ENCODE measurements around the gene AHI1.
"Not testable (repeated sequence)": the region's sequence is repeated elsewhere in the genome, so short reads cannot be mapped to it uniquely, and the experiment has no call there.

AHI1 gene

DNA sequence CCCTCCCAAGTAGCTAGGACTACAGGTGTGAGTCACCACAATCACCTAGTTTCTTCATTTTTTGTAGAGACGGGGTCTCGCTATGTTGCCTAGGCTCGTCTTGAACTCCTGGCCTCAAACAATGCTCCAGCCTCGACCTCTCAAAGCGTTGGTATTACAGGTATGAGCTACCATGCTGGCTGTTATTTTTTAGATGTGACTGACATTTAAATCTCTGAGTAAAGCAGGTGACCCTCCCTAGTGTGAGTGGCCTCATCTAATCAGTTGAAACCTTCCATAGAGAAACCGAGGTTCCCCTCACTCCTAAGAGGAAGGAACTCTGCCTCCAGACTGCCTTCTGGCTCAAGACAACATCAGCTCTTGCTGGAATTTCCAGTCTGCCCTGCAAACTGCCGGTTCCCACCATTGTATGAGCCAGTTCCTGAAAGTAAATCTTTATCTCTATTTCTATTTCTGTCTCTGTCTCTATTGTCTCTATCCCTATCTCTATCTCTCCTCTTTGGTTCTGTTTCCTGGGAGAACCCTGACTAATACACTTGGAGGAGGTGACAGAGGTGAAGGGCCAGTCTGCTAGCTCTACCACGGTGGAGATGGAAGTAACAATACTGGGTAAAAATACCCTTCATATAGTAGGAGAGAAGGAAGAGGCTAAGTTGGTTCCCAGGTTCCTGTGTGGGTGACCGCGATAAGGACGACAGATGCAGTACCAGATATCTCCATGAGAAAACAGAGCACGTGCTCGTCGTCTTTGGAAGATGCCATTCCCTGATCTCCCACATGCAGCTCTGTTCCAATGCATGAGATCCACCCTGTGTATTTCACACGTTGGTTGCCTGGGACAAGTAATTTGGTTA lies 235.4 kb downstream of the AHI1 start:
- no peak for DNase-seq (ENCODE audit: low read depth in 3 of 3)

DNA sequence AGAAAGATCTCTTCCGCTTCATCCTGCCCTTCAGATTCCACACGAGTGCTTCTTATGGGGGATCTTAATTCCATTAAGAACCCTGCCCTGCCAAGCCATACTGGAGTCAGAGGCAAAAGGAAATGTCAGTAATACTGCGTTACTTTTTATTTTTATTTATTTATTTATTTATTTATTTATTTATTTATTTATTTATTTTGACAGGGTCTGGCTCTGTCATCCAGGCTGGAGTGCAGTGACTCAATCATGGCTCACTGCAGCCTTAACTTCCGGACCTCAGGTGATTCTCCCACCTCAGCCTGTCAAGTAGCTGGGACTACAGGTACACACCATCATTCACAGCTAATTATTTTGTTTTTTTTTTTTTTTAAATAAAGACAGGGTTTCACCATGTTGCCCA lies 236.9 kb downstream of the AHI1 start:
- DNase-seq (ENCODE audit: low read depth in 3 of 3), result no peak

DNA sequence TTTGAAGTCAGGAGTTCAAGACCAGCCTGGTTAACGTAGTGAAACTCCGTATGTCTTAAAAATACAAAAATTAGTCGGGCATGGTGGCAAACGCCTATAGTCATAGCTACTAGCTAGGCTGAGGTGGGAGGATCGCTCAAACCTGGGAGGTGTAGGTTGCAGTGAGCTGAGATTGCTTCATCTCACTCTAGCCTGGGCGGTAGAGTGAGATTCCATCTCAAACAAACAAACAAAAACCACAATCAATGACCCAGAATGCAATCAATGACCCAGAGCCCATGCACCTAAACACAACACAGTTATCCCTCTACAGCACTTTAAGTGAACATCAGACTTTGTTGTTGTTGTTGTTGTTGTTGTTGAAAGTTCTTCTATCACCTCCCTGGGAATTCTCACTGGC lies 238.6 kb downstream of the AHI1 start:
- no peak for DNase-seq (ENCODE audit: low read depth in 3 of 3)

DNA sequence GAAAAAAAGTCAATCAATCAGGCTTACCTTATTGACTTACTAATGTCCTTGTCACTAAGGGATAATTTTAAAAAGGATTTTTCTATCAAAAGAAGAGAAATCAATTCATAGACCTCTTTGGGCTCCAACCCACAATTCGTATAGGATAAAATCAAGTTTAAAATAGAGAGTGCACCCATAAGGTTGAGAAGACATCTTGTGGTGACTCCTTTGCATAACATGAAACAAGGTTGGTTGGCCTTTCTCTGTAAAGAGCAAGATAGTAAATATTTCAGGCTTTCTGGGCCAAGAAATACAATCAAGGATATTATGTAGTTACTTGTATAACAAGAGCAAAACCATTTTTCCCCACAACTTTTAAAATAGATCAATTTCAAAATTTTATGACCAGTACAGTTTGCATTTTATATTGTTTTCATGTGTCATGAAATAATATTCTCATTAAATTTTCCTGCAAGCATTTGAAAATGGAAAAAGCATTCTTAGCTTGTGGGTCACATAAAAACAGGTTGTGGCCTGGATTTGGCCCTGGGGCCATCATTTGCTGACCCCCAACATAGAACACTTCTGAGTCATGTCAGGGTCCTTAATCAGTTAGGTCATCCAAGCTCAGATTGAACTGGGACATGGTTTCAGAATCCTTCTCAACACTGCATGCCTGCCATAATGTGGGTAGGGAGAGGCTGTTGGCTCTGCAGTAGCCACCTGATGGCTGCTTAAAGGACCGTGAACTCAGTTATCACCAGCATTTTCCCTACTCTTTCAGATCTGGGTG lies 239.7 kb downstream of the AHI1 start:
- DNase-seq (ENCODE audit: low read depth in 3 of 3), result no peak

DNA sequence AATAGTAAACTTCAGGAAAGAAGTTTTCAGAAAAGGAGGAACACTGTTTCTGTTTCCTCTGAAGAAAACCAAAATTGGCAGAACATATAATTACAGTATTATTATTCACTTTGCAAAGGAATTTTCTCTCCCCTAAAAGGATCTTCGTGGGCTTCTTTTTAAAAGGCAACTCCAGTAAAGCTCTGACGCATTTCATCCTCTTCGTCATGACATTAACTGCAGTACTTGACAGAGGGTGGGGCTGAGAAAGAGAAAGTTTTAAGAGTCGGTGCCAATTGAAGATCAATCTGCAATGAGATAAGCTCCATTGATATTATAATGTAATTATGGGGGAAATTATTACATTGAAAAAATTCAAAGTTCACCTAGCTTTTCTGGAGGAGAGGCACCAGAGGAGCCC lies 240.7 kb downstream of the AHI1 start:
- DNase-seq (ENCODE audit: low read depth in 3 of 3), result no peak

DNA sequence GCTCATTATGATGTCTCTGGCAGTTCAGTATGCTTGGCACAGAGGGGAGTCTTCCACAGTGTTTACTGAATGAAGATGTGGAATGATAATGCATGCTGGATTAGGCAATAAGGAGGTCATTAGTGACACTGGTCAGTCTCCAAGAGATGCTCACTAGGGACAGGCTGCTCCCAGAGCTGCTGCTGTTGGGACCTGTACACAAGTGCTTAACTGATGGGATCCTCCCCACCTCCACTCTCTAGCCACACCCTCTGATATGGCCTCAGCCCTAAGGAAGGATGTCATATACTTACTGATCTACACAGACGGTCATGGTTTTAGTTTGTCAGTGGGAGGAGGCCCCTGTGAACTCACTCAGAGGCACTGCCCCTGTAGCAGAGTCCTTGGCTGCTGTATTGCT lies 243.1 kb downstream of the AHI1 start:
- DNase-seq (ENCODE audit: low read depth in 3 of 3), result no peak

DNA sequence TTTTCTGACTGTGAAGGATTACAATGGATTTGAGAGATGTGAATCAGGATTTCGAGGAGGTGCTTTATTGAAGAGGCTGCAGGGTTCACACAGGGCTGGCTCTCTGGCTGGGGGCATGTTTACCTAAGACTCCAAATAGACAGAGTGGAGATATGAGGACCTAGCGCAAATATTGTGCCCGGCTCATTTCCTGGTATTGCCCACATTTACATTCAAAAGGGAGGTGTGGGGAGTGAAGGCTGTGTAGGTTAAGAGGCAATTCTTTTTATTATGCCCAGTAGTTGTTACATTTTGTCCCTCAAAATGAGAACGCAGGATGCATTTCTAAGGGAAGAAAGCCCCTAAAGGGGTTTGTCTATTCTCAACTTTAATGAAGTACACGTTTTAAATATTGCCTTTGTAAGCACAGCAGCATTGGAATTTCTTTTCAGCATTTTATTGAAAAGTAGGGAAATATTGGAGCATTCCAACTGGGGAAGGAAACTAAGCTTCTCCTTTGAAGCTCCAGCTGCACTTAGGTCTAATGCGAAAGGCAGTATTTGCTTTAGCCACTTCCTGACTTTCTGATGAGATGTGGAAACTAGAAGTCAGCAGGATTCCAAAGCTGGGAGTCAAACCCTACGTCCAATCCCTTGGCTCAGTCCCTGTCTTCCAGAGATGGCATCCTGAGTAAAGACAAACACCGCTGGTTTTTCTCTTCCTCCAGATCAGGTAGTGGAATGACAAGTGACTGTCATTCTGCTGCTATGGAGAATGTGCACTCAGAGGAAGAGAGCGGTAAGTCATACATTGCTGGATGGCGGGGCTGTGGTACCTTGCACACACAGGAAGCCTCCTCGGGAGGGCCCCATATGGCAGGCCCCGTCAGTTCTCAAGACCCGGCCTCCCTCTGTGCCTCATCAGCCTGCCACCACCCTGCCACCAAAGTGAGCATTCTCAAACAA lies 245.8 kb downstream of the AHI1 start:
- no peak for DNase-seq (ENCODE audit: low read depth in 3 of 3)

DNA sequence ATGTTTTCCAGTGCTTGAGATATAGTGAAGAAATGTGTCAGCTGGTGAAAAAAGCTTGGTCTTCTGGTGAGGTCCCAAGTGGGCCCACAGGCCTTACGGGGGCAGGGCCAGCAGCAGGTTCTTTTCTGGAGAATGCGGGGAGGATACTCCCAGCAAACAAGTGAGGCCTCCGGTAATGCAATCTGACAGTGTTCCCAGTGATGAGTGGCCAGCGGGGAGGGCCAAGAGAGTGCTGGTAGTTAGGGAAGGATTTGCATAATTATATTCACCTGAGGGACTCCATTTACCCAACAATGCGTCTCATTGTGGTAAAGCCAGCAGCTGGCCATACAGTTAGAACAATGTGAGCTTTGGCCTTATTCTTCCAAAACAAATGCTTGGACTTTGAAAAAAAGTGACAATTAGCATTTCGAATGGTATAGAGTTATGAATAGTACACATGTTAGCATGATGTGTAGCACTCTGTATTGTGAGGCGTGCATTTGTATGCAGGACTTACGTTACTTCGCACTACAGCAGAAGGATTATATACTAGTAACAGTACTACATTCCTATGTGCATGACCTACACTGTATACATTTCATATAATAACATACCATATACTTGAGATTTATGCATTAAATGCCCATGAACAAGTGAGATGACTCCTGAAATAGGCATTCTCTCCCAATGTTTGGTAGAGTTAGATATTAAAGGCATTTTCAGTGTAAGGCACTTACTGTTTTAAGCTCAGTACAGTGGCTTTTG lies 246.6 kb downstream of the AHI1 start:
- no peak for DNase-seq (ENCODE audit: low read depth in 3 of 3)

DNA sequence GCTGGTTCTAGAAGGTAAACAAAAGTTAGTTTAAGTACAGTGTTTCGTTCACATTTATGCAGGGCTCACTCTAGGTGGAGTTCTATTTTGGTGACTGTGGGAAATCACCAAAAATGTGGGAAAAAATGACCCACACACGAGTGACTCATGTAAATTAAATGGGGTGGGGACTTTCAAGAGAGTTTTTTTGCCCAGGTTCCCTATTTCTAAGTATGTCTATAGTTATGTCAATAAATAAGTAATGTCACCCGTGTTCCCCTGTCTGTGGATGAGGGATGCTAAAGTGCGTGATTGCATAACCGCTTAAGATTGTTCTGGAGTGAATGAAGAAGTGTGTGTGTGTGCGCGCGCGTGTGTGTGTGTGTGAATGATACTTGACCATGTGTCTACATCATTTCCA lies 247.3 kb downstream of the AHI1 start:
- DNase-seq (ENCODE audit: low read depth in 3 of 3), result no peak

DNA sequence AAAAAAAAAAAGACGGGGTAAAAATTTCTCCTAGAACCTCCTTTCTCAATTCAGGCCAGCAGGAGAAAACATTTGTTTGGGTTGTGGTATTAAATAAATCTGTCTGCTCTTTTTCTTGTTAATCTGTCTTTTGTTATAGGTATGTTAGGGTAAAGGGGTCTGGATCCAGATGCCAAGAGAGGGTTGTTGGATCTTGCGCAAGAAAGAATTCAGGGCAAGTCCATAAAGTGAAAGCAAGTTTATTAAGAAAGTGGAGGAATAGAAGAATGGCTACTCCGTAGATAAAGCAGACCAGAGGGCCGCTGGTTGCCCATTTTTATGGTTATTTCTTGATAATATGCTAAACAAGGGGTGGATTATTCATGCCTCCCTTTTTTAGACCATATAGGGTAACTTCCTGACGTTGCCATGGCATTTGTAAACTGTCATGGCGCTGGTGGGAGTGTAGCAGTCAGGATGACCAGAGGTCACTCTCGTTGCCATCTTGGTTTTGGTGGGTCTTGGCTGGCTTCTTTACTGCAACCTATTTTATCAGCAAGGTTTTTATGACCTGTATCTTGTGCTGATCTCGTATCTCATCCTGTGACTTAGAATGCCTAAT lies 251.0 kb downstream of the AHI1 start:
- DNase-seq (ENCODE audit: low read depth in 3 of 3), result not testable (repeated sequence)

DNA sequence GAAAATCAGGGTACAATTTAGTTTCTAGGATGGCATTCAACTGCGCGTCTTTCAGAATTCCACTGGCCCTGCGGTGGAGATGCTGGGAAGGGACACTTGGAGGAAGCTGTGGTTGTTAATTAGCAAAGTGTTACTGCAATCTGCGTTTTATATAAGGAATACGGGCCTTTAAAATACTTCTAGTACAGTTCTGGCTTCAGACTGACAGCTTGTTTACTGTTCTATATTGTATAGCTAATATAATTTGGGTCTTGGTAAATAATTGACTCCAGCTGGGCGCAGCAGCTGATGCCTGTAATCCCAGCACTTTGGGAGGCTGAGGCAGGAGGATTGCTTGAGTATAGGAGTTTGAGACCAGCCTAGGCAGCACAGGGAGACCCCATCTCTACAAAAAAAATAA lies 252.7 kb downstream of the AHI1 start:
- no peak for DNase-seq (ENCODE audit: low read depth in 3 of 3)

DNA sequence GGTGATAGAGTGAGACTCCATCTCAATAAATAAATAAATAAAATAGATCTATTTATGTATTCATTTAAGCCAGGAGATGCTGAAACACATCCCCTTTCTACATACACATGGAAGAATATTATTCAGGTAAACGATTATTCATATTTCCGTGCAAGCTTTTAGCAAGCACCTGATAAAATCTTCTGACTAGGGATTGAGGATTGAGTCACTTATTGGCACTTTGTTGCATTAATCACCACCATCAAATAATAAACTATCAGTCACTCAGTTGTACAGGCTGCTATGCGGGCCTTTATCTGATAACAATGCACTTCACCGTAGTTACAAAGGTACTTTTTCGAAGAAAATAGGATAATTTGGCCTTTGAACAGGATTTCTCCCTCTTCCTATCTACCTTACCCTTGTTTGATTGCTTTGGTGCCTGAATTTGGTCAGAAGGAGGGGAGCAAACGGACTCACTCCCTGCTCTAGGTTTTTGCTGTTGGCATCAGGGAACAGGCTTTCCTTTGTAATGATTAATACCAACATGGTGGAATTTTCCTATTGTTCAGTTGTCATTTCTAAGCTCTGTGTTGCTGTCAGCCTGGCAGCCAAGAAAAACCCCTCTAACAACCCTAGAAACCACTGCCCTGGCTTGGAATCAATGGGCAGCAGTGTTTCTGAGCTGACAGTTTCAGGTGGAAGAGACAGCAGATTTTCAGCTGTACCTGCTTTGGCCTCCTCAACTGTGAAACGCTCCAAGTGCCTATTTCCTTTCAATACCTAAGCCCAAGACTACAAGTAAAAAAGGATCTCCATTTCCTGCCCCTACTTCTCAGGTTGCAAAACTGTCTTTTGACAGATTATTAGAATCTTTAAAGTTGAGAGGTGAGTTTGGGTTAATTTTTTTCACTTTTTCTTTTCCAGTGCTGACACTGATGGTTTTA lies 253.4 kb downstream of the AHI1 start:
- no peak for DNase-seq (ENCODE audit: low read depth in 3 of 3)

DNA sequence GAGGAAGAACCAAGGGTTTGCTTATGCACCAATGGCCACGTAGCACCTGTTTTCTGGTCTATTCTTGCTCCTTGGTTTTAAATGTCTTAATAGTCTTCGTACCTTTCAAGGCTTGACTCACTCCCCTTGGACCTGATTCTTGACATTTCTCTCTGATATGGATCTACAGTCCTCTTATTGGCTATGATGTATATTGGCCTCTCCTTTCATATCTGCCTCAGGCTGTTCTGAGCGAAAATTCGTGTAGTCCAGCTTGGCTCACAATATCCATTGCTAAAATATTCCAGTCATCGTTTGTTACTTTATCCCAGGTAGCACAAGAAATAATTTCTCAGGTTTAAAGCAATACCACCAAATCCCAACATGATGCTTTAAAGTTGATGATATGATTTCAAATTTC lies 256.8 kb downstream of the AHI1 start:
- no peak for DNase-seq (ENCODE audit: low read depth in 3 of 3)

DNA sequence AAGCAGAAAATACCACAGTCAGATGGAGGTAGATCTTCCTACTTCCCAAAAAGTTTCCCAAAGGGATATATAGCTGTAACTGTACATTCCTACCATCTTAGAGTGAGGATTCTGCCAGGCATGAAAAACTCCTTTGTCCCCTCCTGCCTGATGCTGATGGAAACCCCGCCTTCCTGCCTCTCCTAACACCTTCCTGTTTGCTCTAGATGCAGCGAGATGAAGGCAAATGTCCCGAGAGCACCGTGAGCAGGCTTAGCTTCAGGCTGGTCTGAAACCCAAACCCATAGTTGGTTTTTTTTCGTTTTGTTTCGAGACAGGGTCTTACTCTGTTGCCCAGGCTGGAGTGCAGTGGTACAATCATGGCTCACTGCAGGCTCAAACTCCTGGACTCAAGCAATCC lies 260.8 kb downstream of the AHI1 start:
- DNase-seq (ENCODE audit: low read depth in 3 of 3), result no peak

DNA sequence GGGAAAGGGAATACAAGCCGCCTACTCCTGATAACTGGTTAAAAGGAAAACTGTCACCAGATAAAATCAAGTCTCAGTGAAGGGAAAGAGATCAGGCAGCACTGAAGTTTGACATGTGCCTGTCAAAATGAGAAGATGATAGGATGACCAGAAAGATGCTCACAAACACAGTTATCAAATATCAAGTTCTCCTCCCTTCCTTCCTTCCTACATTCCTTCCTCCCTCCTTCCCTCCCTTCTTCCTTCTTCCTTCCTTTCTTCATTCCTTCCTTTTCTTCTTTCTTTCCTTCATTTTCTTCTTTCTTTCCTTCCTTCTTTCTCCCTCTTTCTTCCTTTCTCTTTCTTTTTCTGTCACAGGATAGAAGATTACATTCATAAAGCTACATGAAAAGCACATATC lies 261.2 kb downstream of the AHI1 start:
- no peak for DNase-seq (ENCODE audit: low read depth in 3 of 3)

DNA sequence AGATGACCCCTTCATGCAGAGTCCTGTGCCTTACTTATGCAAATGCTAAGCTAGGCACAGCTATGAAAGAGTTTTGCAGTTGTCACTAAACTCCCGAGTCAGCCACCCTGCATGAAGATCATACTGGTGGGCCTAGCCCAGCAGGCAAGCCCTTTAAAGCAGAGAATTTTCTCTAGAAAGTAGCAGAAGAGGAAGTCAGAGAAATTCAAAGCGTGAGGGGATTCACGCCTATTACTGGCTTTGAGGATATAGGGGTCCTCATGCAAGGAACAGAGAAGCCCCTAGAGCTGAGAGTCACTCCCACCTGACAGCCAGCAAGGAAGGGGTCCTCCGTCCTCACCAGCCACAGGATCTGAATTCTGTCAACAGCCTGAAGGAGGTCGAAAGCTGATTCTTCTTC lies 261.8 kb downstream of the AHI1 start:
- no peak for DNase-seq (ENCODE audit: low read depth in 3 of 3)

DNA sequence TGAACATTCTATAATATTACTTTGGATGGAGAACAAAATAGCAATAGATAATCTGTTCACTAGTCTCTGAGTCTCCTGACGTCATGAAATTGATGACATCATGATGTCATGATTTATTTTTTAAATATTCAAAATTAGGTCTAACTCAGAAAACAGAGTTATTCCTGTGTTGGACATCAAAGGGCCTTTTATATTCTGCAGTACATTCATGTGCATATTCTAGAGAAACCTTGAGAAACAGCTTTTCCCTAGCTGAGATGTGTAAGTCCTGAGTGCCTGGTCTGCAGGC lies 263.1 kb downstream of the AHI1 start:
- no peak for DNase-seq (ENCODE audit: low read depth in 3 of 3)

DNA sequence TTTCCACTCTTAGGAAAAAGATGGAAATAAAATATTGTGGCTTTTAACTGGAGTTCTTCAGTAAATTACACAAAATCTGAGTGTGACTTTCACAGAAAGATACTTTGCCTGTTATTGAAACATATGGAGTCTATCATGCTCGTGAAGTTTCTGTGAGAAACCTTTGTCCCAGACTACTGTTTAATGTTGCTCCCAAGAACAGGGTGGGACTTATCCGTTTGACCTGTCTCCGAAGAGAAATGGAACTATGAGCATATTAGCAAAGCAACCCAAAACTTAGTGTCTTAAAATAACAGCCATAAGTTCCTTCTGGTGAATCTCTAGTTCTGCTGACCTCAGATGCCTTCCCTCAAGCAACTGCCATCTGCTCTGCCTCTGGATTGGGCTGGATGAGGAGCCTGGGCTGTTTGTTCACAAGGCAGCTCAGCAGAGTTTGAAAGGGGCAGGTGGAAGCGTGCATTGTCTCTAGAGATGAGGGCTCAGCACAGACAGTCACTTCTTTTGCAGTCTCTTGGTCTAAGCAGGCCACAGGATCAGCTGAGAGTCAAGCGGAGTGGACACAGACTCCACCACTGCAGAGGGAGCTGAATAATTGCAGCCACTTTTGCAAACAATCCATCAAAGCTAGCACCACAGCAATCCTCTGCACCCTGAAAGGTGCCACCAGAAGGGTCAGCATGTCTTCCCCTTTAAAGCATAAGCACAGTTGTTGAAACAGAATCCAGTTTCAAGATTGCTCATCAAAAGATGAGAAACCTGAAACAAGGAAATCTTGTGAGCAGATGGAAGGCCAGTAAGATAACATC lies 263.7 kb downstream of the AHI1 start:
- DNase-seq (ENCODE audit: low read depth in 3 of 3), result no peak
